Hindlimb muscle (tissue), 1 donor: Measurements from ENCODE around the gene FGFRL1. TPM values are rescaled to one million over a fixed set of nuclear protein-coding genes. Genes with fewer than 3 reads are reported as not detected.
"Not testable (repeated sequence)": the region's sequence is repeated elsewhere in the genome, so short reads cannot be mapped to it uniquely, and the experiment has no call there.

Experiments used
- DNase-seq: peaks from one replicate; pipeline ENCODE4 v3.0.0-alpha.2; 2013
- polyA plus RNA-seq: library from polyadenylated mRNA; unstranded; fragments of 120-200 nt; gene quantifications from one replicate; pipeline ENCODE4 v1.2.1, GENCODE V29; 2013; ENCODE audit not compliant: insufficient read length

Gene FGFRL1
- polyA plus RNA-seq, 1 donor: 297 TPM

- DNase-seq: no peak
Observed at GRCh38 chr4:1053080-1053661, 41.7 kb downstream of the FGFRL1 start.

- not testable (repeated sequence) for DNase-seq
Observed at GRCh38 chr4:1053891-1054290, 42.5 kb downstream of the FGFRL1 start.

- not testable (repeated sequence) for DNase-seq
Observed at GRCh38 chr4:1054696-1055242, 43.3 kb downstream of the FGFRL1 start.

DNA sequence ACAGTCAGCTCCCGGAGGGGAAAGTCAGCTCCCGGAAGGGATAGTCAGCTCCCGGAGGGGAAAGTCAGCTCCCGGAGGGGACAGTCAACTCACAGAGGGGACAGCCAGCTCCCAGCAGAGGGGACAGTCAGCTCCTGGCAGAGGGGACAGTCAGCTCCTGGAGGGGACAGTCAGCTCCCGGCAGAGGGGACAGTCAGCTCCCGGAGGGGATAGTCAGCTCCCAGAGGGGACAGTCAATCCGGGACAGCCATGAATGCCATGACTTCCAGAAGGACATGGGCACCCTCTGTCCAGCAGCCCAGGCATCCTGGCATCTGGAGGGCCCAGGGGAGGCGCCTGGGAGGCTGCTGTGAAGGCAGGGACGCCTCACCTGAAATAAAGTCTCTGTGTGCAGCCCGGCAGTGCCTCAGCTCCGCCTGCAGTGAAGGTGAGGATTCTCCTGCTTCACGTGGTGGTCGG is 43.8 kb downstream of the FGFRL1 start:
- not testable (repeated sequence) for DNase-seq

GRCh38 chr4:1055721-1056590 is 44.5 kb downstream of the FGFRL1 start:
- no peak for DNase-seq

DNA sequence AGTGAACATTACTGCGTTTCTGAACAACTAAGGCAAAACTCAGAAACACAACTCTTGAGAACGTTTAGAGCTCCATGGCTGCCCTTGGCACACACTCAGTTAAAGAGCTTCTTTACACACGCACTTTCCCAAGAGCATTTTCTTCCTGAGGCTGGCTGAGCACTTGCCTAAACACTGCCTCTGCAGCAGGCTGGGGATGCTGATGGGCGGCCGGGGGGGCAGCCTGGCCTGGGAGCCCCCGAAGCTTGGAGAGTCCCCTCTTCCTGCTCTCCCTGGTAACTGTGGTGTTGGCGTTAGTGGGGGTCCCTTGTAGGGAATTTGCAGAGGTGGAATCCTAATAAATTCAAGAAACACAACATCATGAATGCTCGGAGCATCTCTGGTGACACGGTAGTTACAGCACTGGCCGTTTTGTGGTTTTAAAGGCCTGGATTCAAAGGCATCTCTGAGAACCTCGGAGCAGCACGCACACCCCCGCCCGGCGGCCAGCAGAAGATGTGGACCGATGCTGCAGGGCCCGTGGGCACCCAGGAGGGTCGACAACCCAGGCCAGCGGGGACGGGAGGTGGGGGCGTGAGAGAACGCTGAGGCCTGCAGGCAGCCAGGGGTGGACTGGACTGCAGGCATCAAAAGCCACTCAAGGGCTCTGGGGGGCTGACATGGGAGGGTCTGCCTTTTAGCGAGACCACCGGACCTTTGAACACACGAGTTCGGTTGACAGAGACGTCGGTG is 45.4 kb downstream of the FGFRL1 start:
- no peak for DNase-seq

DNA sequence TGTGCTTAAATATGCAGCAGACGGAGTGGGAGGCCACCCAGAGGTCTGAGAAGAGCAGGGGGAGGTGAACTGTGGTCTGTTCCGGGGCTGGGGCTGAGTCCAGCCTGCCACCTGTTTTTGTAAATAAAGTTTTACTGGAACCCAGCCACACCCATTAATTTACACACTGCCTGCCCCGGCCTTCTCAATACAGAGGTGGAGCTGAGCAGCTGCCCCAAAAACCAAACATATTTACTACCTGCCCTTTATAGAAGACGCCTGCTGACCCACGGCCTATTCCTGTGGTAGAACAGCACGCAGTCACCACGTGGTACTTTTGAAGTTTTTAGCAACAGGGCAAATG is 45.9 kb downstream of the FGFRL1 start:
- DNase-seq: no peak

GRCh38 chr4:1058198-1058996 is 47.0 kb downstream of the FGFRL1 start:
- no peak for DNase-seq

DNA sequence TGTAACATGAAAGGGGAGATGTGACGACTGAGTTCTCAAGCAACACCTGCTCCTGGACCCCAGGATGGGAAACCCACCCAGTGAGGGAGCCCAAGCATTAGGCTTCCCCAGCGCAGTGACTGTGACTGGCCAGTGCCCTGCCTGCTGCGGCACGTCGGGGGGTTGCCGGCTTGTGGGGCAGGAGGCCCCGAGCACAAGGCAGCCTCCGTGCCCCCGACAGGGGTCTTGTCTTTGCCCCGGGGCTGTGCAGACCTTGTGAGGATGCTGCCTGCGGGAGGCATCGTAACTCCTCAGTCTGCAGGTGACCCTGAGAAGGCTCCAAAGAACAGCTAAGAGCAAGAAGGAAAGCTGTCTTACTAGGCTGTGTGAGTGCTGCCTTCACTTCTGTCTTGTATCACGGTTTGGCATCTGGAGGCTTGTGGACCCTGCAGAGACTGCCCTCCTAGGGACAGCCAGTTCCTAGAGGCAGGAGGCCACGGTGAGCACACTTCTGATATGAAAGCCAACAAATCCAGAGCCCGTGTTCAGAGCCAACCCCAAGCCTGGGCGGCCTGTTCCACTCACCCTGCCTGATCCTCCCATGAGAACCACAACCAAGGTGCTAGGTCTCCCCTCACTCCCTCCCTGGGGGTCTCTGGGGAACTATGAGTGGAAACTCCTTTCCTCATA is 47.7 kb downstream of the FGFRL1 start:
- no peak for DNase-seq

- no peak for DNase-seq
Observed at GRCh38 chr4:1060121-1060520, 48.7 kb downstream of the FGFRL1 start.

- no peak for DNase-seq
Observed at GRCh38 chr4:1060621-1061020, 49.2 kb downstream of the FGFRL1 start.

DNA sequence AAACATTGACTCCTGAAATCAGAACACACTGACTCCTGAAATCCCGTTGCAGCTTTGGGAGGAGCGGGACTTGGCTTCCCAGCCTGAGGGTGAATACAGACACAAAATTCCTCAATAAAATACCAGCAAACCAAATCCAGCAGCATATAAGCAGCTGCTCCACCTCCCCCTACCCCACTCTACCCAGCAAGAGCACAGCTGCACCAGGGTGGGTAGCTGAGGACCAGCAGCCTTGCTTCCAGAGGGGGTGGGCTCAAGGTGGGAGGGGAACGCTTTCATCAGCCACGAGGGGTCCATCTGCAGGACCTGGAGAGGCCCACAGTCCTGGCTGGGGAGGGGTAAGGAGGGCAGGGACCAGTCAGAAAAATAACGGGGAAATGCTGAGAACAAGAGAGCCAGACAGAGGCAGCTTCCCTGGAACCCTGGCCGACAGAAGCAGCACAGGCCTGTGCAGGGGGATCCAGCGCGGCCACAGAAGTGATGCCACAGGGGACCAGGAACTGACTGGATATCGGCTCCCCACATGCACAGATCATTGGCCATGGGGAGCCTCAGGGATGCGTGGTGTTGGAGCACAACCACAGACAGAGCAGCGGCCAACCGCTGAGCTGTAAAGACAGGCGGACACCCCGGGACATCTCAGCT is 49.8 kb downstream of the FGFRL1 start:
- DNase-seq: no peak

DNA sequence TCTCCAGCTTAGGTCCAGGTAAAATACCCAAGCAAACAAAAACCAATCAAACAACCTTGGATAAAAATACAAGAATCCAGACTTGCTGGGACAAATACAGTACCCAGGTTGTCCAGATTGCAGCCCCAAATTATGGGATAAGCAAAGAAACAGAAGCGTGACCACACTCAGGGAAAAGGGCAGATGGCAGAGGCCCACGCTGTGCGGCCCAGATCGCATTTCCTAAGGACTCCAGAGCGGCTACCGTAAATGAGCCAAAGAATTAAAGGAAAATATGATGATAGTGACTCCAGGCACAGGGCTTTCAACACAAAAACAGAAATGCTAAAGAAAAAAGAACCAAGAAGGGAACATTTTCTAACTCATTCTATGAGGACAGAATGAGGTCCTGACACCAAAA is 50.3 kb downstream of the FGFRL1 start:
- DNase-seq: no peak

GRCh38 chr4:1062419-1062818 is 51.0 kb downstream of the FGFRL1 start:
- DNase-seq: no peak

DNA sequence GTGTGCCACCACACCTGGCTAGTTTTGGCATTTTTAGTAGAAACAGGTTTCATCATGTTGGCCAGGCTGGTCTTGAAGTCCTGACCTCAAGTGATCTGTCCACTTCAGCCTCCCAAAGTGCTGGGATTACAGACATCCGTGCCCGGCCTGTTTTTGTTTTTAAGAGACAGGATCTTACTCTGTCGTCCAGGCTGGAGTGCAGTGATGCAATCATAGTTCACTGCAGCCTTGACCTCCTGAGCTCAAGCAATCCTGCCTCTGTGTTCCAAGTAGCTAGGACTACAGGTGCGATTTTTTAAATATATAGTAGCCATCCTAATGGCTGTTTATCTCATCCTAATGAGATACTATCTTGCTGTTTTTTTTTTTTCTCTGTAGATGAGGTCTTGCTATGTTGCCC is 54.3 kb downstream of the FGFRL1 start:
- no peak for DNase-seq

GRCh38 chr4:1069394-1069793 is 58.0 kb downstream of the FGFRL1 start:
- no peak for DNase-seq

DNA sequence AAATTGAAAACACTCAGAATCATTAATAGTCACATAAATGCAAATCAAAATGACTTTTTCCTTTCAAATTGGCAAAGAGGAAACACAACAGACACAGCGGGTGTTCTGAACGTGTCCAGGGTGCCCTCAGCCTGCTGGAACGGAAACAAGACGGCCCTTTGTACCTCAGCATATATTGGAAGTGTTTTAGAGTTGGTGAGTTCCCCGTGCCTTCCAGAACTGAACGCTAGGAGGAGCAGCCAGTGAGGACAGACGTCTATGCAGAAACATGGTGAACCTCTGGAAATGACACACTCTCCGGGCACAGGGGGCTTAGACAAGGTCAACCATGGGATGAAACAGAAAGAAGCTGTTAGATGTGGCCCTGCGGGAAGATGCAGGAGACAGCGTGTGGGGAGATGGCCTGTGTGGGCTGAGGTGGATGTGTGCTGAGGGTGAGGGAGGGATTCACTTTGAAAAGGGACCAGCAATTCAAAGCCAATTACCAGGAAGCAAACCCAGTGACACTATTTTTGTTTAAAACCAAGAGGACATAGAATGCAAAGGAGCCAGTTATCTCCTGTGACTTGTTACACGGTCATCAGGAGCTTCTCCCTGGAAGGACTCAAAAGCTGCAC is 61.5 kb downstream of the FGFRL1 start:
- no peak for DNase-seq

DNA sequence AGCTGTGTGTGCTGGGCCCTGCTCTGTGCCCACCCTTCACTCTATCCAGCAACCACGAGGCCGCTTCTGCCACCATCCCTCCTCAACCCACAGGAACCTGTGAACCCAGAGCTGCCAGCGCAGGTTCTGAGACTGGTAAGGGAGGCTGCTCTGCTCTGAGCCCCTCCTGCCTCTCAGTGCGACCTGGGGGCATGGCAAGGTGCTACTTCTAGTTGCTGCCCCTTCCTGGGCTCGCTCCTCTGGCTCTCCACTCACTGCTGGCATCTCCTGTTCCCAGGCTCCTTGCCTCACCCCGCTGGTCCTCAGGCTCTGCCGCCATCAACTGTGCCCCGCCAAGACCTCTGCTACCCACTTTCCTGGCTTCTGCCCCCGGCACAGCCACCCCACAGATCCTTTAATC is 62.7 kb downstream of the FGFRL1 start:
- no peak for DNase-seq

DNA sequence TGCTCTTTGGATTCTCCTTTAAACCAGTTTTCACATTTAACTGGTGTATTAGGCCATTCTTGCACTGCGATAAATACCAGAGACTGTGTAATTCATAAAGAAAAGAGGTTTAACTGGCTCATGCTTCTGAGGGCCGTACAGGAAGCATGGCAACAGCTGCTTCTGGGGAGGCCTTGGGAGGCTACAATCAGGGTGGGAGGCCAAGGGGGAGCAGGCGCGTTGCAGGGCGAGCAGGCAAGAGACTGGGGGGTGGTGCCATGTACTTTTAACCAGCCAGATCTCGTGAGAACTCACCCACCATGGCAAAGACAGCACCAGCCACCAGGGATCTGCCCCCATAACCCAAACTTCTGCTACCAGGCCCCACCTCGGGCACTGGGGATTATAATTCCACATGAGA is 63.8 kb downstream of the FGFRL1 start:
- DNase-seq: no peak

DNA sequence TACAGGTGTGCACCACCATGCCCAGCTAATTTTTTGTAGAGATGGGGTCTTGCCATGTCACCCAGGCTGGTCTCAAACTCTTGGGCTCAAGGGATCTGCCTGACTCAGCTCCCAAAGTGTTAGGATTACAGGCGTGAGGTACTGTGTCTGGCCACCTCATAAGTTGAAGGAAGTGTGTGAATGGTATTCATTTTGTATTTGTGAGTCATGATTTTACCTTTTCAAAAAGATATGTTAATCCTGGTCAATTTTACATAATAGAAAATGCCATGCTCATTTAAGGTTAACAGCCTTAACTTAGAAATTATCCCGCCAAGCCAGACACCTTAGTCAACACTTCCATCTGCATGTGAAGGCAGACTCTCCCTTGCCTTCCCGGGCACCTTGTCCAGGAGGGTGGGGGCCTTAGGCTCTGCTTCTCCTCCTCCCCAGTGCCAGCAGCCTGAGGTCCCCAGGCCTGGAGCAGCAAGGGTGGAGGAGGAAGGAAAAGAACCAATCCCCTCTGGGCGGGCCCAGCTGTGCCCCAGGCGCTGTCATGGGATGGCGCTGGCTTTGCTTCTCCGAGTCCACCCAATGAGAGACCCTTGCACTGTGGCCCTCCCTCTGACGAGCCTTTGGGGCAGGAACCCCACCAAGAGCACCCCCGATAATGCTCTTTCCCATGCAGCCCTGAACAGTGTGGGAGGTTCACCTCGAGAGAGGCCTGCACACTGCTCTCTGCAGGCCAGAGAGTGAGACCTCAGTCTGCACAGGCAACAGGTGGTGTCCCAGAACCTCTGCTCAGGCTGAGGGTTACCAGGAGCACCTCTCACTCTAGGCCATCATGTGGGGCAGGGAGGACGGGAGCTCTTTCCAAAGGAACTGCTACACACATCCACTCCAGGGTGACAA is 64.6 kb downstream of the FGFRL1 start:
- no peak for DNase-seq
